ENCODE results near the gene TIMM22.

Gene TIMM22

DNA sequence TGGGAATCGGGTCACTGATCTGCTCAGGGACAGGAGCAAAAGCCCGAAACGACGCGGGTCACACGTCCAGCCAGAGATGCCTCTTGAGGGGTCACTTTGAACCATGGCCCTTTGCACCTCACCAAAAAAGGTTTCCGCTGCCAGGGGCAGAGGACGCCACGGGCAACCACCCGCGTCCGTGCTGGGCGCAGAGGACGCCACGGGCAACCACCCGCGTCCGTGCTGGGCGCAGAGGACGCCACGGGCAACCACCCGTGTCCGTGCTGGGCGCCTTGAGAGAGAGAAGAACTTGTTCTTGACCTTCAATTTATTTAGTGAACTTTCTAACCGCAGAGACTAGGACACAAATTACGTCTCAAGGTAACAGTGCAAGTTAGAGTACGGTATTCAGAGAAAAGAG, 35.5 kb downstream of the TIMM22 start:
- TF ChIP-seq CREB1 (IDR thresholded peaks at IDR 0.05; ENCODE audit: low read depth): no peak
- TF ChIP-seq TEAD4 (IDR thresholded peaks at IDR 0.05): no peak
- no peak for TF ChIP-seq NFIC (IDR thresholded peaks at IDR 0.05)
- TF ChIP-seq YY1 (IDR thresholded peaks at IDR 0.05; ENCODE audit: low read depth): no peak
- TF ChIP-seq CEBPB (IDR thresholded peaks at IDR 0.05): no peak
- TF ChIP-seq EP300 (IDR thresholded peaks at IDR 0.05; ENCODE audit: borderline replicate concordance): no peak
- TF ChIP-seq RAD21 (IDR thresholded peaks at IDR 0.05; ENCODE audit: low read depth): no peak
- TF ChIP-seq MAX (IDR thresholded peaks at IDR 0.05): no peak

DNA sequence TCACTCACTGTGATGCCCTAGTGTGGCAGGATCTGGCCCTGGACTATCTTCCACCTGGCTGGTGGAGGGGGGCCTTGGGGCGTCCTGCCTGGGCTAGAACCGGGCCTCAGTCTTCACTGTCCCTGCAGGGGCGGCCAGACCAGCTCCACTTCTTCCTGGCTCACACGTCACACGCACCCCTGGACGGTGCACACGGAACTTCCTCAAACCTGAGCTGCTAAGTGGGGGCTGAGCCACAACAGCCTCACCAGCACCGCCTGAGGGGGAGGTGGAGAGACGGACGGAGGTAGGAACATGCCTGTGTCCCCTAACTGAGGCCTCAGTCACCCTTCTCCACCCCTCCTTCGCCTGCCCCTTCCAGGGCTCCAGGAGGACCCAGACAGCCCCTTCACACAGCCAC, 36.6 kb downstream of the TIMM22 start:
- no peak for TF ChIP-seq ZBTB7A (IDR thresholded peaks at IDR 0.05; ENCODE audit: low read depth)

DNA sequence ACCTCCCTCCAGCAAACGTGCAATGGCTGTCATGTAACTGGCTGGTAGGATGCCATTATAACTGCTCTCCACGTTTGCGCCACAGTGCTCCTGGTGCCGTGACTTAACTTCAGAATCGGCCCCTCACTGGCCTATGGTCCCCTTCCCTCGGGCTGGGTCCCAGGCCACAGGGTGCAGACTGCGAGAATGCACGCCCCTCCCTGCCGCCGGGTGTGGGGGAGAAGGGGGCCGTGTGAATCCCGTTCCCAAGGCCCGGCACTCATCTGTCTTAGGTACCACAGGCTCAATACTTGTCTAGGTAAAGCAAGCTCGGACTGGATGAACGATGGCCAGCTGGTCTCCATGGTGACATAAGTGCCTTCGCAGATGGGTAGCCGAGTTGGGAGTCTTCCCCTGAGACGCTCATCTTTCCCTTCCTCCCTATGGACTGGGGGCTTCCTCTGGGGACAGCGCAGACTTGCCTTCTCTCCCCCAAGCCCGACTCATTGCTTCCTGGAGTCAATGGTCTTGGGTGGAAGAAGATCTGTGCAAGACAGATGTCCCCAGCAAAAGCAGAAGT, 37.8 kb downstream of the TIMM22 start:
- no peak for TF ChIP-seq CREB1 (IDR thresholded peaks at IDR 0.05; ENCODE audit: low read depth)
- TF ChIP-seq TEAD4 (IDR thresholded peaks at IDR 0.05): no peak
- TF ChIP-seq RAD21 (IDR thresholded peaks at IDR 0.05; ENCODE audit: low read depth): no peak
- TF ChIP-seq YY1 (IDR thresholded peaks at IDR 0.05; ENCODE audit: low read depth): no peak
- TF ChIP-seq TCF12 (IDR thresholded peaks at IDR 0.05; ENCODE audit: low read depth): no peak
- no peak for TF ChIP-seq FOXM1 (IDR thresholded peaks at IDR 0.05; ENCODE audit: borderline replicate concordance, low read depth)
- no peak for TF ChIP-seq TAF1 (IDR thresholded peaks at IDR 0.05; ENCODE audit: low read depth)
- no peak for TF ChIP-seq EP300 (IDR thresholded peaks at IDR 0.05; ENCODE audit: borderline replicate concordance)
- TF ChIP-seq ZBTB7A (IDR thresholded peaks at IDR 0.05; ENCODE audit: low read depth): no peak
- TF ChIP-seq, protein P1, sequence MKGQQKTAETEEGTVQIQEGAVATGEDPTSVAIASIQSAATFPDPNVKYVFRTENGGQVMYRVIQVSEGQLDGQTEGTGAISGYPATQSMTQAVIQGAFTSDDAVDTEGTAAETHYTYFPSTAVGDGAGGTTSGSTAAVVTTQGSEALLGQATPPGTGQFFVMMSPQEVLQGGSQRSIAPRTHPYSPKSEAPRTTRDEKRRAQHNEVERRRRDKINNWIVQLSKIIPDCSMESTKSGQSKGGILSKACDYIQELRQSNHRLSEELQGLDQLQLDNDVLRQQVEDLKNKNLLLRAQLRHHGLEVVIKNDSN (IDR thresholded peaks at IDR 0.05): no peak
- no peak for TF ChIP-seq CEBPB (IDR thresholded peaks at IDR 0.05)
- no peak for TF ChIP-seq MAX (IDR thresholded peaks at IDR 0.05)
- TF ChIP-seq, protein P2, sequence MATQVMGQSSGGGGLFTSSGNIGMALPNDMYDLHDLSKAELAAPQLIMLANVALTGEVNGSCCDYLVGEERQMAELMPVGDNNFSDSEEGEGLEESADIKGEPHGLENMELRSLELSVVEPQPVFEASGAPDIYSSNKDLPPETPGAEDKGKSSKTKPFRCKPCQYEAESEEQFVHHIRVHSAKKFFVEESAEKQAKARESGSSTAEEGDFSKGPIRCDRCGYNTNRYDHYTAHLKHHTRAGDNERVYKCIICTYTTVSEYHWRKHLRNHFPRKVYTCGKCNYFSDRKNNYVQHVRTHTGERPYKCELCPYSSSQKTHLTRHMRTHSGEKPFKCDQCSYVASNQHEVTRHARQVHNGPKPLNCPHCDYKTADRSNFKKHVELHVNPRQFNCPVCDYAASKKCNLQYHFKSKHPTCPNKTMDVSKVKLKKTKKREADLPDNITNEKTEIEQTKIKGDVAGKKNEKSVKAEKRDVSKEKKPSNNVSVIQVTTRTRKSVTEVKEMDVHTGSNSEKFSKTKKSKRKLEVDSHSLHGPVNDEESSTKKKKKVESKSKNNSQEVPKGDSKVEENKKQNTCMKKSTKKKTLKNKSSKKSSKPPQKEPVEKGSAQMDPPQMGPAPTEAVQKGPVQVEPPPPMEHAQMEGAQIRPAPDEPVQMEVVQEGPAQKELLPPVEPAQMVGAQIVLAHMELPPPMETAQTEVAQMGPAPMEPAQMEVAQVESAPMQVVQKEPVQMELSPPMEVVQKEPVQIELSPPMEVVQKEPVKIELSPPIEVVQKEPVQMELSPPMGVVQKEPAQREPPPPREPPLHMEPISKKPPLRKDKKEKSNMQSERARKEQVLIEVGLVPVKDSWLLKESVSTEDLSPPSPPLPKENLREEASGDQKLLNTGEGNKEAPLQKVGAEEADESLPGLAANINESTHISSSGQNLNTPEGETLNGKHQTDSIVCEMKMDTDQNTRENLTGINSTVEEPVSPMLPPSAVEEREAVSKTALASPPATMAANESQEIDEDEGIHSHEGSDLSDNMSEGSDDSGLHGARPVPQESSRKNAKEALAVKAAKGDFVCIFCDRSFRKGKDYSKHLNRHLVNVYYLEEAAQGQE (IDR thresholded peaks at IDR 0.05; ENCODE audit: low read depth): no peak
- TF ChIP-seq NFIC (IDR thresholded peaks at IDR 0.05): no peak
- no peak for TF ChIP-seq EGR1 (IDR thresholded peaks at IDR 0.05)

- TF ChIP-seq EGR1 (IDR thresholded peaks at IDR 0.05) (no peak), TAF1 (IDR thresholded peaks at IDR 0.05; ENCODE audit: low read depth) (no peak), NFIC (IDR thresholded peaks at IDR 0.05) (no peak), MAX (IDR thresholded peaks at IDR 0.05) (no peak), RAD21 (IDR thresholded peaks at IDR 0.05; ENCODE audit: low read depth) (no peak), EP300 (IDR thresholded peaks at IDR 0.05; ENCODE audit: borderline replicate concordance) (no peak), YY1 (IDR thresholded peaks at IDR 0.05; ENCODE audit: low read depth) (no peak), TEAD4 (IDR thresholded peaks at IDR 0.05) (no peak), CEBPB (IDR thresholded peaks at IDR 0.05) (no peak), FOXM1 (IDR thresholded peaks at IDR 0.05; ENCODE audit: borderline replicate concordance, low read depth) (no peak), TCF12 (IDR thresholded peaks at IDR 0.05; ENCODE audit: low read depth) (no peak)
- TF ChIP-seq, protein P1 (IDR thresholded peaks at IDR 0.05): no peak
- TF ChIP-seq, protein P2 (IDR thresholded peaks at IDR 0.05; ENCODE audit: low read depth): no peak
These were observed 38.7 kb downstream of the TIMM22 start for GRCh38 chr17:1035546-1036170.

DNA sequence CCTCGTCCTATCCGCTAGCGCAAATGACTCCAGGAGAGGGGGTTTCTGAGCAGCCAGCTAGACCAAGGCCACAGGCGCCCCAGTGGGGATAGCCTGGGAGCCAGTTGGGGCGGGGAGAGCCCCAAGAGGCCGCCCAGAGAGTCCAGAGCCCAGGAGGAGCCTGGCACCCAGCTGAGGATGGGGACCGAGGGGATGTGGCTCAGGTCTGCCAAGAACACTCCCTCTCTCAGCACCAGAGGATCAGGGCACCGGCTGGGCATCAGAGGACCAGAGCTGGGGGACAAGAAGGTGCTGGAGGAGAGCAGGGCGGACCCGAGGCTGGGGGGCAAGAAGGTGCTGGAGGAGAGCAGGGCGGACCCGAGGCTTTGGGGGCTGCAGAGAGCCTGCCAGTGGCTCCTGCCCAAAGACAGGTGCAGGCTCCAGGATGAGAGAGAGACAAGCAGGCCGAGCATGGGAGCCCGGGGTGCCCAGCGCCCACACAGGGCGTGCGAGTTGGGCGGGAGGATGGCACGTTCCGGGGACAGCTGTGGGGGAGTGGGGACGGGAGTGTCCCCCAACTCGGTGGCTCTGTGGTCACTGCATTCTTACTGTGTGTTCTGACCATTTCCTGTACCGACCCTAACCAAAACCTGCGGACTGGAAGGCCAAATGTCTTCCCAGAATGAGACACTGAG, 39.4 kb downstream of the TIMM22 start:
- TF ChIP-seq ZBTB7A (IDR thresholded peaks at IDR 0.05; ENCODE audit: low read depth) (no peak), RAD21 (IDR thresholded peaks at IDR 0.05; ENCODE audit: low read depth) (no peak), TEAD4 (IDR thresholded peaks at IDR 0.05) (no peak), NFIC (IDR thresholded peaks at IDR 0.05) (no peak)

DNA sequence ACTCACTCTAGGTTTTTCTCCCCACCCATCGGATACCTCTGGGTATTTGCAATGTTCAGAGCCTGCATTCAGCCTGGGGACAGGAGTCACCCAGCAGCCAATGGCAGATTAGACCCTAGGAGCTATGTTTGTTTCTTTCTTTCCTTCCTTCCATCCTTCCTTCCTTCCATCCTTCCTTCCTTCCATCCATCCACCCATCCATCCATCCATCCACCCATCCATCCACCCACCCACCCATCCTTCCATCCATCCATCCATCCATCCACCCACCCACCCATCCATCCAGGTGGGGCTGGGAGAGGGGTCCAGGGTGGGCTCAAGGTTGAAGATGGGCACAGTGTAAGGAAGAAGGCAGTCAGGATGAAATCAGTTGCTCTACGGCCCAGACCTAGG, 39.9 kb downstream of the TIMM22 start:
- TF ChIP-seq YY1 (IDR thresholded peaks at IDR 0.05; ENCODE audit: low read depth) (no peak), MAX (IDR thresholded peaks at IDR 0.05) (no peak), RAD21 (IDR thresholded peaks at IDR 0.05; ENCODE audit: low read depth) (no peak), TAF1 (IDR thresholded peaks at IDR 0.05; ENCODE audit: low read depth) (no peak), CEBPB (IDR thresholded peaks at IDR 0.05) (no peak)
- TF ChIP-seq, protein P1 (IDR thresholded peaks at IDR 0.05): no peak
- TF ChIP-seq, protein P2 (IDR thresholded peaks at IDR 0.05; ENCODE audit: low read depth): no peak

Data from Ishikawa (cell line).